Upper lobe of left lung (tissue), 6 donors: Measurements from ENCODE around the gene KRTAP23-1. TPM values are rescaled to one million over a fixed set of nuclear protein-coding genes. Genes with fewer than 3 reads are reported as not detected.

Experiments
- ATAC-seq, 2 donors: fragments of 200-7000 bp; cut with Tn5 transposase; one replicate each; pipeline ENCODE4 v1.9.1; 2022; ENCODE audit warnings: mild to moderate bottlenecking in 2 of 2, moderate library complexity in 2 of 2; ENCODE audit not compliant: low FRiP score in 2 of 2
- DNase-seq, 2 donors: peaks; one replicate each; pipeline ENCODE4 v3.0.0-alpha.2; 2019 to 2020
- H3K27ac ChIP-seq, 4 donors: fragments of 200-600 bp; sonication (generic); one replicate each; pipeline ENCODE4 v1.5.1; 2016 to 2019
- H3K27me3 ChIP-seq, 4 donors: fragments of 200-600 bp; sonication (generic); one replicate each; pipeline ENCODE4 v1.5.1; 2017 to 2019
- H3K36me3 ChIP-seq, 4 donors: fragments of 200-600 bp; sonication (generic); one replicate each; pipeline ENCODE4 v1.5.1; 2016 to 2019
- H3K4me1 ChIP-seq, 4 donors: fragments of 200-600 bp; sonication (generic); one replicate each; pipeline ENCODE4 v1.5.1; 2018 to 2019
- H3K4me3 ChIP-seq, 4 donors: fragments of 200-600 bp; sonication (generic); one replicate each; pipeline ENCODE4 v1.5.1; 2017 to 2019; ENCODE audit warnings: mild to moderate bottlenecking in 2 of 4, moderate library complexity in 1 of 4
- H3K9me3 ChIP-seq, 4 donors: fragments of 200-600 bp; sonication (generic); one replicate each; pipeline ENCODE4 v1.5.1; 2018 to 2019
- EP300 ChIP-seq, 4 donors: sonication (generic); formaldehyde crosslinking; IDR thresholded peaks; one replicate each; pipeline ENCODE4 v1.5.1; 2017; ENCODE audit warnings: antibody characterized with exemption in 4 of 4, control low read depth in 2 of 4
- POLR2A ChIP-seq, 4 donors: fragments of 450-650 bp; IDR thresholded peaks; one replicate each; pipeline ENCODE4 v1.5.1; 2016 to 2017; ENCODE audit warnings: antibody characterized with exemption in 4 of 4, mild to moderate bottlenecking in 2 of 4
- POLR2AphosphoS5 ChIP-seq, 2 donors: sonication (generic); formaldehyde crosslinking; IDR thresholded peaks; one replicate each; pipeline ENCODE4 v1.5.1; 2017; ENCODE audit warnings: antibody characterized with exemption in 2 of 2
- WGBS, 2 donors: methylation state at CpG; one replicate each; pipeline ENCODE4 v1.1.5; 2017 to 2018; 5-methylcytosine and 5-hydroxymethylcytosine counted together
- total RNA-seq, 6 donors: library from RNA; depleted of rRNA in 4 of 6; stranded (reverse); fragments of >200 nt in 4 of 6; gene quantifications; one replicate each; pipeline versions ENCODE4 v1.1.0 to v1.2.1, GENCODE V29; 2016 to 2021
- TF ChIP-seq, protein P1 (sequence below), 6 experiments: fragments of 450-650 bp in 4 of 6; fragments of 200-600 bp in 2 of 6; sonication (generic) in 2 of 6; IDR thresholded peaks; one replicate each; pipeline ENCODE4 v1.5.1; 2016 to 2019; ENCODE audit warnings: antibody characterized with exemption in 6 of 6
- donor health status: DM: no; HTN: no; CAD: no; lungs with moderate emphysema.
- donor health status: DM: no; HTN: yes; CAD: no; lungs with severe emphysema.

KRTAP23-1 gene
- total RNA-seq, 6 donors from 2014 or later: not detected

DNA sequence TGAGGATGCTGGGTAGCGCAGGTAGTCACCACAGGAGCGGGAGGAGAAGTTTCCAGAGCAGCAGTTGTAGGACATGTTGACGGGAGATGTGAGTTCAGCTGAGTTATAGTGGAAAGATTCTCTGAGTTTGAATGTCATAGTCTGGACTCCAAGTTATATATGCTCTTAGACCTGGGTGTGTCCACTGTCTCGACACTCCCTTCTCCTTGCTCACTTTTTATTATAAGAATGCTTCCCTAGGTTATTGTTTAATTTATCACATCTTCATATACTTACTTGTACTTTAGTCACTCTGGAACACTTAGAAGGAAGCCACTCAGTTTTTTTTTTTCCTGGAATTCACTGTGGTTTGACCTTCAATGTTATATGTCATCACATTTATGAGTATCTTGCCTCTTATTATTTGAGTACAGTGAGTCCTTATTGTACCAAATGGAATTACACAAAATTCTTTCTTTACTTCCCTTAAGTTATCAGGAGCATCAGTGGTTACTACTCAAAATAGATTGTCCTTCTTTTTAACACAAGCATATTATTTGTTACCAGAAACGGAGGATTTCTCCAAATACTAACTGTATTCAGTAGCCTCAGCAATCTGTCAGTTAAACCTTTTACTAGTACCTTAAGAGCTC lies 23.8 kb upstream of the KRTAP23-1 start, which contains the start of gene KRTAP13-2:
Gene KRTAP13-2, minus strand, starts transcription at position 133 of the 632 bp plus-strand sequence. Its CDS starts 58 bp downstream, at position 75.
- H3K4me3 ChIP-seq: no peak within 1 kb of the TSS
- no peaks in the 10 kb centered on the region for H3K4me1 ChIP-seq
- TF ChIP-seq, protein P1, sequence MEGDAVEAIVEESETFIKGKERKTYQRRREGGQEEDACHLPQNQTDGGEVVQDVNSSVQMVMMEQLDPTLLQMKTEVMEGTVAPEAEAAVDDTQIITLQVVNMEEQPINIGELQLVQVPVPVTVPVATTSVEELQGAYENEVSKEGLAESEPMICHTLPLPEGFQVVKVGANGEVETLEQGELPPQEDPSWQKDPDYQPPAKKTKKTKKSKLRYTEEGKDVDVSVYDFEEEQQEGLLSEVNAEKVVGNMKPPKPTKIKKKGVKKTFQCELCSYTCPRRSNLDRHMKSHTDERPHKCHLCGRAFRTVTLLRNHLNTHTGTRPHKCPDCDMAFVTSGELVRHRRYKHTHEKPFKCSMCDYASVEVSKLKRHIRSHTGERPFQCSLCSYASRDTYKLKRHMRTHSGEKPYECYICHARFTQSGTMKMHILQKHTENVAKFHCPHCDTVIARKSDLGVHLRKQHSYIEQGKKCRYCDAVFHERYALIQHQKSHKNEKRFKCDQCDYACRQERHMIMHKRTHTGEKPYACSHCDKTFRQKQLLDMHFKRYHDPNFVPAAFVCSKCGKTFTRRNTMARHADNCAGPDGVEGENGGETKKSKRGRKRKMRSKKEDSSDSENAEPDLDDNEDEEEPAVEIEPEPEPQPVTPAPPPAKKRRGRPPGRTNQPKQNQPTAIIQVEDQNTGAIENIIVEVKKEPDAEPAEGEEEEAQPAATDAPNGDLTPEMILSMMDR (IDR thresholded peaks at IDR 0.05): no peak
- TF ChIP-seq POLR2AphosphoS5 (IDR thresholded peaks at IDR 0.05): no peak
- no peak for TF ChIP-seq POLR2A (IDR thresholded peaks at IDR 0.05)
- 87 to 89% methylated on average over 5 of the region's 5 CpGs for WGBS, 2 donors
- no peaks in the 10 kb centered on the region for H3K27me3 ChIP-seq
- no peak for ATAC-seq
- H3K27ac ChIP-seq: no peak within 1 kb of the TSS
- DNase-seq: no peak
- no peaks in the 10 kb centered on the region for H3K36me3 ChIP-seq
- H3K9me3 ChIP-seq: no peaks in the 10 kb centered on the region

DNA sequence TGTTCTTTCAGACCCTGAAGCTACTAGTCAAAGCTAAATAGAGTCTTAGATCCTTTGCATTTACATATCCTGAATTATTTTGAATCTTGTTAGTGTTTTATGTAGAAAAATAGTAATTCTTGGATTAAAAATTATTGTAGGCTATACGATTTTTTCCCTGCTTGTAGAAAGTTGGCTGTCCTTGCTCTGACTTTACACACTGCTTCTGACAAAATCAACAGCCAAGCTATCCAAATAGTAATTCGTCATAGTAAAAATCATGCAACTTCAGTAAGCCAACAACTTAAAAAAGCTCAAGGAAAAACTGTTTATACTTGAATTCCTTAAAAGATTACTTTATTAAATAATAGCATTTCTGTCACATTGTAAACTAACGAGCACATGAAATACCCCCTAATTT lies 7.5 kb upstream of the KRTAP23-1 start:
- no peaks in the 10 kb centered on the region for H3K36me3 ChIP-seq
- no peaks in the 10 kb centered on the region for H3K4me1 ChIP-seq
- TF ChIP-seq EP300 (IDR thresholded peaks at IDR 0.05) (no peak), POLR2AphosphoS5 (IDR thresholded peaks at IDR 0.05) (no peak), POLR2A (IDR thresholded peaks at IDR 0.05) (no peak)
- TF ChIP-seq, protein P1 (IDR thresholded peaks at IDR 0.05): no peak
- no peak overlapping the region for H3K27ac ChIP-seq
- H3K27me3 ChIP-seq: no peaks in the 10 kb centered on the region
- DNase-seq (no peak), ATAC-seq (no peak)
- WGBS, 2 donors: 69 to 70% methylated on average over 3 of the region's 3 CpGs
- H3K9me3 ChIP-seq: no peaks in the 10 kb centered on the region
- H3K4me3 ChIP-seq: no peak overlapping the region

DNA sequence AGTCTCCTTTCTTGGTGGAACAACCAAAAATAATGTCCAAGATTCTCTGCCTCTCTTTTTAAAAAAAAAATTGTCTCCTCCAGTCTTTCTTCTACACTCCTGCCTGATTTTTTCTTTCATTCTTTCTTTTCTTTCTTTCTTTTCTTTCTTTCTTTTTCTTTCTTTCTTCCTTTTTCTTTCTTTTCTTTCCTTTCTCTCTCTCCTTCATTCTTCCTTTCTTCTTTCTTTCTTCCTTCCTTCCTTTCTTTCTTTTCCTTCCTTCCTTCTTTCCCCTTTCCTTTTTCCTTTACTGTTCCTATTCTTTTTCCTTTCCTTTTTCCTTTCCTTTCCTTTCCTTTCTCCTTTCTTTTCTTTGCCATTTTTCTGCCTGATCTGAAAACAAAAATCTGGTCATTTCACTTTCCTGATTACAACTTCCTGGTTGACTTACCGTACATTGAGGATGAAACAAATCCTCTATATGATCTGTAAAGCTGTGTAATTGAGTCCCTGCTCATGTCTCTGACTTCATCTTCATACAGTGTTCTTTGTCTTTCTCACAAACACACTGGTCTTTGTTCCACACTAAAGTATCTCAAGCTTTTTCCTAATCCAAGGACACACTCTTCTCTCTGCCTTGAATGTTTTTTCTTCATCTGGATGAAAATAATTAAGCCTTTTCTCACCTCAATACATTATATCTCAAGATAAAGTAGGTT lies 6.1 kb upstream of the KRTAP23-1 start:
- no peaks in the 10 kb centered on the region for H3K27me3 ChIP-seq
- WGBS, 2 donors: 65 to 74% methylated on average over 1 of the region's 1 CpG
- no peak for ATAC-seq
- no peaks in the 10 kb centered on the region for H3K4me1 ChIP-seq
- DNase-seq: no peak
- no peak overlapping the region for H3K4me3 ChIP-seq
- no peak overlapping the region for H3K27ac ChIP-seq
- no peaks in the 10 kb centered on the region for H3K36me3 ChIP-seq
- TF ChIP-seq, protein P1 (IDR thresholded peaks at IDR 0.05): no peak
- no peaks in the 10 kb centered on the region for H3K9me3 ChIP-seq

GRCh38 chr21:30351534-30351933 lies 3.1 kb upstream of the KRTAP23-1 start:
- H3K27ac ChIP-seq: no peak overlapping the region
- WGBS, 2 donors: 90 to 93% methylated on average over 1 of the region's 1 CpG
- TF ChIP-seq POLR2AphosphoS5 (IDR thresholded peaks at IDR 0.05) (no peak), EP300 (IDR thresholded peaks at IDR 0.05) (no peak), POLR2A (IDR thresholded peaks at IDR 0.05) (no peak)
- TF ChIP-seq, protein P1 (IDR thresholded peaks at IDR 0.05): no peak
- no peaks in the 10 kb centered on the region for H3K9me3 ChIP-seq
- no peaks in the 10 kb centered on the region for H3K4me1 ChIP-seq
- ATAC-seq (no peak), DNase-seq (no peak)
- H3K27me3 ChIP-seq: no peaks in the 10 kb centered on the region
- no peaks in the 10 kb centered on the region for H3K36me3 ChIP-seq
- no peak overlapping the region for H3K4me3 ChIP-seq

GRCh38 chr21:30349572-30349971 lies 1.2 kb upstream of the KRTAP23-1 start:
- no peak for TF ChIP-seq POLR2A (IDR thresholded peaks at IDR 0.05)
- no peak for TF ChIP-seq POLR2AphosphoS5 (IDR thresholded peaks at IDR 0.05)
- TF ChIP-seq, protein P1 (IDR thresholded peaks at IDR 0.05): no peak
- TF ChIP-seq EP300 (IDR thresholded peaks at IDR 0.05): no peak
- H3K4me1 ChIP-seq: no peaks in the 10 kb centered on the region
- no peaks in the 10 kb centered on the region for H3K36me3 ChIP-seq
- H3K27me3 ChIP-seq: no peaks in the 10 kb centered on the region
- H3K4me3 ChIP-seq: no peak overlapping the region
- WGBS, 2 donors: 56 to 60% methylated on average over 3 of the region's 3 CpGs
- DNase-seq (no peak), ATAC-seq (no peak)
- no peaks in the 10 kb centered on the region for H3K9me3 ChIP-seq
- H3K27ac ChIP-seq: no peak overlapping the region
